Endothelial cell of umbilical vein (primary cell): ENCODE results near the gene ZNF26. TPM values are rescaled to one million over a fixed set of nuclear protein-coding genes. Genes with fewer than 3 reads are reported as not detected.
A peak's percentile ranks its signal among the peaks of the same experiment; 100 is the strongest.
"Not testable (repeated sequence)": the region's sequence is repeated elsewhere in the genome, so short reads cannot be mapped to it uniquely, and the experiment has no call there.

Source experiments
- Bru-seq: library from RNA; stranded (reverse); fragments of 400-500 nt; gene quantifications from one replicate; lab custom pipeline; 2021; lab: Mats Ljungman, UMichigan
- BruChase-seq, 2 experiments: library from RNA; stranded (reverse); fragments of 400-500 nt; gene quantifications; one replicate each; lab custom pipeline; 2021; lab: Mats Ljungman, UMichigan
- BruUV-seq: library from RNA; stranded (reverse); fragments of 400-500 nt; replicated peaks from 2 replicates; lab custom pipeline; 2021; lab: Mats Ljungman, UMichigan
- CTCF ChIA-PET: fragments of 300-600, 350-600 bp; sonication (Branson Sonifier 250); formaldehyde crosslinking; loops from one replicate; lab custom pipeline; 2021; ENCODE audit warnings: antibody characterized with exemption, inconsistent platforms; lab: Charles Lee
- POLR2A ChIA-PET: fragments of 300-600, 350-600 bp; sonication (Branson Sonifier 250); formaldehyde crosslinking; loops from one replicate; lab custom pipeline; 2021; ENCODE audit warnings: antibody characterized with exemption, inconsistent platforms; lab: Charles Lee
- DNase-seq: peaks from one replicate; pipeline ENCODE4 v3.0.0-alpha.2; 2011; ENCODE audit warnings: low read depth, low spot score
- FAIRE-seq: peaks from 2 replicates; lab custom pipeline; 2011; peaks lifted over from hg19 to GRCh38; lab: Jason Lieb, UNC
- H2AFZ ChIP-seq: 2 replicates; pipeline ENCODE4 v1.6.0; 2012; ENCODE audit warnings: low read depth, low read length, control low read depth, inconsistent platforms
- H3K27ac ChIP-seq: 2 replicates; pipeline ENCODE4 v1.5.1; 2011; ENCODE audit warnings: low read depth, mild to moderate bottlenecking, control low read depth, low read length, moderate library complexity; ENCODE audit not compliant: insufficient read depth
- H3K27me3 ChIP-seq, 2 experiments: 2 replicates each; pipeline versions ENCODE4 v1.6.0 to v1.6.1; 2011; ENCODE audit warnings: low read length in 2 of 2, mixed read lengths in 1 of 2; ENCODE audit not compliant: control insufficient read depth in 2 of 2, insufficient read depth in 2 of 2
- H3K36me3 ChIP-seq, 2 experiments: 2 replicates in 1 of 2; 3 replicates in 1 of 2; pipeline ENCODE4 v1.5.1; 2011; ENCODE audit warnings: low read length in 2 of 2, mild to moderate bottlenecking in 1 of 2, moderate library complexity in 1 of 2; ENCODE audit not compliant: control insufficient read depth in 2 of 2, insufficient read depth in 2 of 2; ENCODE audit errors: extremely low read depth in 1 of 2
- H3K4me1 ChIP-seq: 3 replicates; pipeline ENCODE4 v1.5.1; 2011; ENCODE audit warnings: mild to moderate bottlenecking, low read length; ENCODE audit not compliant: control insufficient read depth, insufficient read depth; ENCODE audit errors: extremely low read depth
- H3K4me2 ChIP-seq: 2 replicates; pipeline ENCODE4 v1.6.1; 2011; ENCODE audit warnings: low read length, control low read depth, mixed read lengths; ENCODE audit not compliant: insufficient read depth
- H3K4me3 ChIP-seq, 3 experiments: fragments of 200-600 bp in 1 of 3; sonication (generic), shearing (Covaris generic) in 1 of 3; replicated peaks in 1 of 3; 2 replicates each; pipeline ENCODE4 v1.5.1; 2011 to 2016; ENCODE audit warnings: control low read depth in 3 of 3, low read length in 3 of 3, mild to moderate bottlenecking in 2 of 3, inconsistent platforms in 1 of 3, low read depth in 1 of 3, moderate library complexity in 1 of 3; ENCODE audit not compliant: insufficient read depth in 1 of 3
- H3K79me2 ChIP-seq: 2 replicates; pipeline ENCODE4 v1.6.0; 2012; ENCODE audit warnings: low read length, inconsistent platforms; ENCODE audit not compliant: control insufficient read depth, insufficient read depth
- H3K9ac ChIP-seq: replicated peaks from 2 replicates; pipeline ENCODE3; 2011; ENCODE audit warnings: low read length, control low read depth; ENCODE audit not compliant: insufficient read depth; ENCODE audit errors: extremely low read depth
- H3K9me1 ChIP-seq: replicated peaks from 3 replicates; pipeline ENCODE4 v1.6.0; 2011; ENCODE audit warnings: mild to moderate bottlenecking, low read length; ENCODE audit not compliant: control insufficient read depth, insufficient read depth; ENCODE audit errors: extremely low read depth
- H3K9me3 ChIP-seq: replicated peaks from 2 replicates; pipeline ENCODE4 v1.5.1; 2012; ENCODE audit warnings: low read length, inconsistent platforms; ENCODE audit not compliant: control insufficient read depth, insufficient read depth
- H4K20me1 ChIP-seq: replicated peaks from 2 replicates; pipeline ENCODE3; 2011; ENCODE audit warnings: mild to moderate bottlenecking, low read length; ENCODE audit not compliant: control insufficient read depth, insufficient read depth; ENCODE audit errors: extremely low read depth
- EZH2 ChIP-seq: IDR thresholded peaks from 2 replicates; pipeline ENCODE4 v1.6.1; 2012; ENCODE audit warnings: borderline replicate concordance, low read depth, mild to moderate bottlenecking, moderate library complexity, low read length, inconsistent platforms; ENCODE audit not compliant: severe bottlenecking
- FOS ChIP-seq: IDR thresholded peaks from 2 replicates; pipeline ENCODE4 v1.6.1; 2011; ENCODE audit warnings: mild to moderate bottlenecking, low read length, moderate library complexity, borderline replicate concordance; ENCODE audit not compliant: insufficient read depth
- GATA2 ChIP-seq: IDR thresholded peaks from 2 replicates; pipeline ENCODE4 v1.7.0; 2011; ENCODE audit warnings: low read depth, mild to moderate bottlenecking, moderate library complexity, mixed read lengths, low read length; ENCODE audit not compliant: insufficient read length, insufficient read depth
- MYC ChIP-seq: IDR thresholded peaks from one replicate; pipeline ENCODE4 v1.6.1; 2011; ENCODE audit warnings: mild to moderate bottlenecking, low read depth, low read length
- POLR2A ChIP-seq: IDR thresholded peaks from 2 replicates; pipeline ENCODE4 v1.6.1; 2012; ENCODE audit warnings: low read depth, mild to moderate bottlenecking, control low read depth, low read length
- POLR2AphosphoS5 ChIP-seq: IDR thresholded peaks from 2 replicates; pipeline ENCODE4 v1.6.1; 2012; ENCODE audit warnings: low read depth, mild to moderate bottlenecking, control low read depth, low read length, moderate library complexity; ENCODE audit not compliant: insufficient read depth
- dilution Hi-C: fragments of 300-500 bp; cut with MboI; formaldehyde crosslinking; loops from one replicate; pipeline ENCODE4 v1.15.0; 2019; ENCODE audit warnings: low sequenced_read_pairs; ENCODE audit not compliant: extremely low pct_ligation_motif_present
- intact Hi-C: fragments of 100-400 bp; cut with micrococcal nuclease; formaldehyde crosslinking; loops from one replicate; pipeline ENCODE4 v1.10.0; 2022
- long read RNA-seq: library from polyadenylated mRNA; stranded (forward); transcript quantifications from one replicate; pipeline ENCODE4 v2.0.0, GENCODE V29; 2021
- polyA minus RNA-seq, 3 experiments: library from RNA; depleted of rRNA, polyadenylated mRNA; stranded (reverse); fragments of >200 nt; gene quantifications; 1 replicate in 1 of 3; 2 replicates in 2 of 3; pipeline ENCODE4 v1.2.3, GENCODE V29; 2011
- polyA plus RNA-seq, 4 experiments: library from polyadenylated mRNA; depleted of rRNA in 3 of 4; stranded (reverse) in 3 of 4; unstranded in 1 of 4; fragments of >200 nt; gene quantifications; 2 replicates each; pipeline versions ENCODE4 v1.2.1 to v1.2.3, GENCODE V29; 2011 to 2012; ENCODE audit warnings: missing spikeins in 1 of 4
- total RNA-seq: library from RNA; stranded (reverse); gene quantifications from 2 replicates; pipeline ENCODE4 v1.2.3, GENCODE V29; 2021
- TF ChIP-seq, protein P1 (sequence below): IDR thresholded peaks from 2 replicates; pipeline ENCODE4 v1.6.1; 2011; ENCODE audit not compliant: insufficient read depth, insufficient read length

Gene ZNF26, protein sequence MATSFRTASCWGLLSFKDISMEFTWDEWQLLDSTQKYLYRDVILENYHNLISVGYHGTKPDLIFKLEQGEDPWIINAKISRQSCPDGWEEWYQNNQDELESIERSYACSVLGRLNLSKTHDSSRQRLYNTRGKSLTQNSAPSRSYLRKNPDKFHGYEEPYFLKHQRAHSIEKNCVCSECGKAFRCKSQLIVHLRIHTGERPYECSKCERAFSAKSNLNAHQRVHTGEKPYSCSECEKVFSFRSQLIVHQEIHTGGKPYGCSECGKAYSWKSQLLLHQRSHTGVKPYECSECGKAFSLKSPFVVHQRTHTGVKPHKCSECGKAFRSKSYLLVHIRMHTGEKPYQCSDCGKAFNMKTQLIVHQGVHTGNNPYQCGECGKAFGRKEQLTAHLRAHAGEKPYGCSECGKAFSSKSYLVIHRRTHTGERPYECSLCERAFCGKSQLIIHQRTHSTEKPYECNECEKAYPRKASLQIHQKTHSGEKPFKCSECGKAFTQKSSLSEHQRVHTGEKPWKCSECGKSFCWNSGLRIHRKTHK
- 9.7 and 11.1 TPM in 2 replicates for total RNA-seq
- 5.9 and 7.1 TPM in 2 replicates for polyA plus RNA-seq
- 3.7 and 4.9 TPM in 2 replicates for polyA plus RNA-seq (2011; cell fraction: cytosol; rRNA removed)
- polyA plus RNA-seq (2011; cell fraction: nucleus; rRNA removed): 14.8 and 15.2 TPM in 2 replicates
- 5.2 and 5.3 TPM in 2 replicates for polyA plus RNA-seq (2012)
- 8.5 and 10.8 TPM in 2 replicates for polyA minus RNA-seq
- polyA minus RNA-seq (2011; cell fraction: cytosol; rRNA and poly(A)+ RNA removed): 6.5 TPM
- polyA minus RNA-seq (2011; cell fraction: nucleus; rRNA and poly(A)+ RNA removed): 16.1 and 19.1 TPM in 2 replicates
- percentile 74 among the genes with signal in this experiment for Bru-seq, nascent RNA
- percentile 79 among the genes with signal in this experiment for BruChase-seq, experiment 1, labeled RNA remaining after a 6-hour chase
- BruChase-seq, experiment 2, labeled RNA remaining after a 2-hour chase: percentile 74 among the genes with signal in this experiment
- long read RNA-seq, full-length matches to known transcripts: 8 of 19 reads
- long read RNA-seq, partial matches to known transcripts: 0 of 19 reads
- long read RNA-seq, other reads (novel, unspliced or antisense): 11 of 19 reads

DNA sequence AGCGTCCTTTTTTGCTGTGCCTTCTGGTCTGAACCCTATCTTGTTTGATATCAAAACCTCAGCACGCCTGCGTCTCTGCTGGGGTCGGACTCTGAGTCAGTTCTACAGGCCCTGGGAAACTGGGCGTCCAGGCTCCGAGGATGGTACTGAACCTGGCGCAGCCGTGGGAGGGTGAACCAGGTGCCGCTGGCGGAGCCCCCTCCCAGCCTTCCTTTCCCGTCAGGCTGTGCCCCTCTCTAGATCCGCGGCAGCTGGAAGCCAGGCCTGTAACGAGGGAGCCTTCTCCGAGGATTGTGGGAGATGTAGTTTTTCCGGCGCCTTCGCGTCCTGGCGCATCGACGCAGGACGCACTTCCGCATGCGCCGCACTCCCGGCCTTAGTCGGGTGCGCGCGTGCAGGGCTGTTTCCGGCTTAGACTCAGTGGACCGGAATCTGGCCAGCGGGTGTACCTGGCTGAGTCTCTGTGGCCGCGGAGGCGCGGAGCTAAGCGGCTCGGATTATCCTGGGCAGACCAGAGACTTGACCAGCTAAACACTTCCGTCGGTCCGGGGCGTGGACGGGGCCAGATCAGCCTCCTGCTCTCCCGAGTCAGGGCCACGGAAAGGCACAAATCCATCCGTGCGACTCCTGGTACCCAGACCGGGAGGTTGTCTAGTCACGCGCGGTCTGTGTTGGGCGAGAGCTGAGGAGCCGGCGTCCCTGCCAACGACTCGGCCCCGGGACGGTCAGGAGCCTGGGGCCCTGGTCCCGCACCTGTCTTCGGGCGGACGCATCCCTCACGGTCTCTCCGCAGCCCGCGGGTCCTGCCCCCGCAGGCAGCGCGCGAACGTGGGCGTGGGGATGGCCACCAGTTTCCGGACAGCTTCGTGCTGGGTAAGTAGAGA, at the start of gene ZNF26:
Gene ZNF26, plus strand, starts transcription at position 367 of the 884 bp plus-strand sequence. Its CDS starts 474 bp downstream, at position 841.
- peak within 1 kb of the TSS; percentile 100 for H2AFZ ChIP-seq
- H3K4me1 ChIP-seq: peaks cover 11% of the 10 kb centered on the region
- H3K36me3 ChIP-seq: no peaks in the 10 kb centered on the region
- CTCF ChIA-PET: interaction anchor here (1.1 to 1.3 kb wide), 2 partner anchors 12 to 195 kb away, joined by 3 read pairs; partner anchors contain the start of gene ZNF268
- H3K4me2 ChIP-seq: peak within 1 kb of the TSS; percentile 95
- dilution Hi-C loops (no loop called here), intact Hi-C loops (loop anchor here (1.0 kb wide), 4 partner anchors 30 to 144 kb away; partner anchors contain the start of genes ZNF10, ZNF140, ZNF605 and ZNF84)
- DNase-seq (peak; percentile 94), FAIRE-seq (peak; percentile 92)
- H3K27me3 ChIP-seq: no peaks in the 10 kb centered on the region
- H3K27ac ChIP-seq: peak within 1 kb of the TSS; percentile 59
- TF ChIP-seq, protein P1, sequence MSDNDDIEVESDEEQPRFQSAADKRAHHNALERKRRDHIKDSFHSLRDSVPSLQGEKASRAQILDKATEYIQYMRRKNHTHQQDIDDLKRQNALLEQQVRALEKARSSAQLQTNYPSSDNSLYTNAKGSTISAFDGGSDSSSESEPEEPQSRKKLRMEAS: peak; percentile 80
- TF ChIP-seq POLR2AphosphoS5: peak; percentile 84
- peak; percentile 27 for TF ChIP-seq MYC
- peak; percentile 53 for TF ChIP-seq GATA2
- TF ChIP-seq FOS: no peak
- TF ChIP-seq EZH2: no peak
- peak; percentile 74 for TF ChIP-seq POLR2A
- peak within 1 kb of the TSS; percentile 79 for H3K9ac ChIP-seq
- H3K9me1 ChIP-seq: no peaks in the 10 kb centered on the region
- peaks cover 34% of the 10 kb centered on the region for H3K79me2 ChIP-seq
- H3K9me3 ChIP-seq: no peaks in the 10 kb centered on the region
- no peaks in the 10 kb centered on the region for H4K20me1 ChIP-seq
- POLR2A ChIA-PET: interaction anchor here (1.9 kb wide), 1 partner anchor 195 kb away, joined by 6 read pairs; the partner anchor contains the start of gene ZNF268
- H3K4me3 ChIP-seq: peak within 1 kb of the TSS; percentile 16 to 91 (median 61)
- TSS peak; percentile 40 for BruUV-seq

DNA sequence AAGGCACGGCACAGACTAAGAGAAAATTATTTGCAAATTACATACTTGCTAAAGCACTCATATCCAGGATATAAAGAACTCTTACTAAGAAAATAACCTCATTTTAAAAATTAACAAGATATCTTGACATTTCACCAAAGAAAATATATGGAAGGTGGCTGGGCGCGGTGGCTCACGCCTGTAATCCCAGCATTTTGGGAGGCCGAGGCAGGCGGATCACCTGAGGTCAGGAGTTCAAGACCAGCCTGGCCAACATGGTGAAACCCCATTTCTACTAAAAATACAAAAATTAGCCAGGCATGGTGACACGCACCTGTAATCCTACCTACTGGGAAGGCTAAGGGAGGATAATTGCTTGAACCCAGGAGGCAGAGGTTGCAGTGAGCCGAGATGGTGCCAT, 49.2 kb upstream of the ZNF26 start:
- POLR2A ChIA-PET, DNase-seq, H3K36me3 ChIP-seq, FAIRE-seq, intact Hi-C loops, H3K27me3 ChIP-seq, BruUV-seq, H3K27ac ChIP-seq, H3K79me2 ChIP-seq, H4K20me1 ChIP-seq, H3K4me3 ChIP-seq, CTCF ChIA-PET, H3K9me3 ChIP-seq, H3K9ac ChIP-seq, H3K9me1 ChIP-seq, H3K4me1 ChIP-seq, H3K4me2 ChIP-seq, H2AFZ ChIP-seq, dilution Hi-C loops: not testable (repeated sequence)
